Brain microvascular endothelial cell (primary cell): ENCODE measurements around the gene IRX2.

Source experiments
- DNase-seq: peaks from one replicate; pipeline ENCODE4 v3.0.0-alpha.2; 2020
- H3K27ac ChIP-seq: fragments of 250-450 bp; sonication (Bioruptor Pico); 2 replicates; pipeline ENCODE4 v1.5.1; 2020; ENCODE audit warnings: mild to moderate bottlenecking, moderate library complexity
- H3K27me3 ChIP-seq: fragments of 250-450 bp; sonication (Bioruptor Pico); replicated peaks from 2 replicates; pipeline ENCODE4 v1.5.1; 2020; ENCODE audit warnings: mild to moderate bottlenecking
- H3K36me3 ChIP-seq: fragments of 250-450 bp; sonication (Bioruptor Pico); replicated peaks from 2 replicates; pipeline ENCODE4 v1.5.1; 2020; ENCODE audit warnings: mild to moderate bottlenecking
- H3K4me3 ChIP-seq: 2 replicates; pipeline ENCODE4 v1.5.1; 2011; ENCODE audit warnings: low read depth, mild to moderate bottlenecking, control low read depth, low read length, moderate library complexity
- CTCF ChIP-seq: IDR thresholded peaks from 2 replicates; pipeline ENCODE4 v1.5.1; 2011; ENCODE audit warnings: low read depth, mild to moderate bottlenecking, moderate library complexity, low read length, control low read depth, inconsistent platforms; ENCODE audit errors: missing control alignments
- in situ Hi-C: cut with HindIII; loops from 2 replicates; pipeline ENCODE4 v1.10.0; 2017; ENCODE audit warnings: low sequenced_read_pairs, low pct_ligation_motif_present

Gene IRX2

GRCh38 chr5:2721385-2722138 lies 29.9 kb downstream of the IRX2 start:
- no peak for TF ChIP-seq CTCF
- no peaks in the 10 kb centered on the region for H3K27me3 ChIP-seq

GRCh38 chr5:2719332-2719731 lies 32.1 kb downstream of the IRX2 start:
- no peaks in the 10 kb centered on the region for H3K27me3 ChIP-seq
- no peak for DNase-seq
- TF ChIP-seq CTCF, result no peak
- no peak overlapping the region for H3K27ac ChIP-seq
- no peaks in the 10 kb centered on the region for H3K36me3 ChIP-seq
- no peak overlapping the region for H3K4me3 ChIP-seq
- in situ Hi-C loops, result no loop called here

More at GRCh38 chr5:2721385-2722138, 29.9 kb downstream of the IRX2 start:
- in situ Hi-C loops, result no loop called here
- no peaks in the 10 kb centered on the region for H3K36me3 ChIP-seq
- DNase-seq, result no peak
- H3K4me3 ChIP-seq, result no peak overlapping the region
- no peak overlapping the region for H3K27ac ChIP-seq

- Histone ChIP-seq H3K4me3 (no peak overlapping the region), H3K27ac (no peak overlapping the region), H3K27me3 (no peaks in the 10 kb centered on the region), H3K36me3 (no peaks in the 10 kb centered on the region)
- no peak for TF ChIP-seq CTCF
- in situ Hi-C loops, result no loop called here
- DNase-seq, result no peak
These were observed 33.4 kb downstream of the IRX2 start for GRCh38 chr5:2718115-2718514.

- no peaks in the 10 kb centered on the region for H3K27me3 ChIP-seq
- TF ChIP-seq CTCF, result no peak
- H3K36me3 ChIP-seq, result no peaks in the 10 kb centered on the region
- no peak overlapping the region for H3K27ac ChIP-seq
- in situ Hi-C loops, result no loop called here
- no peak overlapping the region for H3K4me3 ChIP-seq
- no peak for DNase-seq
These were observed 35.6 kb downstream of the IRX2 start for GRCh38 chr5:2715856-2716255.

- no peak for DNase-seq
- Histone ChIP-seq H3K4me3 (no peak overlapping the region), H3K27me3 (no peaks in the 10 kb centered on the region), H3K36me3 (no peaks in the 10 kb centered on the region), H3K27ac (no peak overlapping the region)
- in situ Hi-C loops, result no loop called here
- TF ChIP-seq CTCF, result no peak
These were observed 36.7 kb downstream of the IRX2 start for GRCh38 chr5:2714805-2715204.

GRCh38 chr5:2714026-2714425 lies 37.5 kb downstream of the IRX2 start:
- TF ChIP-seq CTCF, result no peak
- no peak for DNase-seq
- in situ Hi-C loops, result no loop called here

More at GRCh38 chr5:2714026-2714425, 37.5 kb downstream of the IRX2 start:
- H3K4me3 ChIP-seq, result no peak overlapping the region
- H3K27me3 ChIP-seq, result no peaks in the 10 kb centered on the region
- no peaks in the 10 kb centered on the region for H3K36me3 ChIP-seq
- H3K27ac ChIP-seq, result no peak overlapping the region
